Activated CD4-positive, CD25-positive, alpha-beta regulatory T cell treated with anti-CD3 and anti-CD28 coated beads, Interleukin-2, amount 50 U/mL, for 72 hours (primary cell): ENCODE measurements around the gene BAG5.
"Not testable (repeated sequence)": the region's sequence is repeated elsewhere in the genome, so short reads cannot be mapped to it uniquely, and the experiment has no call there.

Experiments
- DNase-seq: peaks from one replicate; pipeline ENCODE4 v3.0.0; 2021

The BAG5 gene

DNA sequence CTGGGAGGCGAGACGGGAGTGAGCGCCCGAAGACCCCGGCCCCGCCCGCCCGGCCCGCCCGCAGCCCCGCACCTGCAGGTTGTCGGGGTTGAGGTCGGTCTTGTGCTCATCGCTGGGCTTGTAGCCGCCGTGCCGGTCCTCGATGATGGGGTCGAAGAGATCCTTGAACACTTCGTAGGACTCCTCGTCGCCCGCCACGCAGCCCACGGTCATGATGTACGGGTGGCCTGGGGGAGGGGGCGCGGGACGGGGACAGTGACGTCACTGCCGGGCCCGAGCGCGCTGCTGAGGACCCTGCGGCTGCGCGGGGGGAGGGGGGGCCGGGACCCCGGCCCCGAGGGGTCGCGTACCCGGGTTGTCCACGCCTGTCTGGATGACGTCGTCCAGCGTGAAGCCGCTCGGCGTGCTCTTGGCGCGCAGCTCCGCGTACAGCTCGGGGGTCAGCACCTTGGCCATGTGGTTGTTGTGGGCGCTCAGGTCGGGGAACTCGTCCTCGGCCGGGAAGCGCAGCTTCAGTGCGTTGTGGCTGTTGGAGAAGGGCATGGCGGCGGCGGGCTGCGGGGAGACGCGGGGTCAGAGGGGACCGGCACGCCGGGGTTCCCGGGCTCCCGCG lies 40.4 kb downstream of the BAG5 start:
- DNase-seq: no peak

- DNase-seq: no peak
Observed at GRCh38 chr14:103521438-103521950, 41.0 kb downstream of the BAG5 start.

DNA sequence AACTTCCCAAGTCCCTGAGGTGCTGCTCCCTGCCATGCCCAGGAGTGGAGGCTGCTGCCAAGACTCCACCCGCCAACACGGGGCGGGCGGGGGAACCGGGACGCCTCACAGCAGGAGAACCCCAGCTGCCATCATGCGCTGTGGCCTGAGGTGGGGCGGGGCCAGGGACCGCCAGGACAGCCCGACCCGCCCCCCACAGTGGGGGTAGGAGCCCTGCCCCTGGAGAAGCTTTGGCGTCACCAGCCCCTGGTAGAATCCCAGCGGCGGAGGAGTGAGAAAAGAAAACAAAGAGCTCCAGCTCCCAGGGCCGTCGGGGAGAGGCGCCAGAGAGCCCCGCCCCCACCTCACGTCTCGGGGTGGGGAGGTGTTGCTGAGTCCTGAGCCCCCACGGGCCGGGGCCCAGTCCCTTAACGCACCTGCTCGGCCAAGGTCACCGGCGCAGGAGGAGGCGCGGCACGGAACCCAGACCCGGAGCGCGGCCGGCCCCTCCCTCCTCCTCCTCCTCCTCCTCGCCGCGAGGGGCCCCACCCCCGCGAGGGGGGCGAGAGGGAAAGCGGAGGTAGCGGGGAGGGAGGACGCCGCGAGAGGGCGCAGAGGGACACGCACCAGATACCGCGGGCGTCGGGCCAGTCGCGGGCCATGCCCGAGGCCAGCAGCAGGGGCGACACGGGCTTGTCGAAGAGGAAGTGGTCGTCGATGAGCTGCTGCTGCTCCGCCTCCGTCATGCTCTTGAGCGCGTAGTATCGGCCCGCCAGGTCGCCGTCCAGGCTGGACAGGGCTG lies 41.6 kb downstream of the BAG5 start:
- peak; percentile 61 for DNase-seq

GRCh38 chr14:103520269-103520656 lies 42.2 kb downstream of the BAG5 start:
- DNase-seq: no peak

DNA sequence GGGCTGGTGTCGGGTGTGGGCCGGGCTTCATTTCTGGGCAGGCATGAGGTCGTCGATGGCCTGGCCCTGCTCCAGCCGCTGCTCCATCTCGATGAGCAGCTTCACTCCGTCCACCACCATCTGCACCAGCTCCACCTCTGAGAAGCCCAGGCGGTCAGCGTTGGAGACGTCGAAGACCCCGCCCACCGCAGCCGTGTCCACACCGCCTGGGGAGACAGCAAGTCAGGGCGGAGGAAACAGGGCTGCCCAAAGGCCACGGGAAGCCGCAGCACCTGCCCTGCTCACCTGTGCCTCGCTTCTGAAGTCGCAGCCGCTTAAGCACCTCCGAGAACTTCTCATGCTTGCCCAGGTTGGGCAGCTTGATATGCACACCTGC lies 42.6 kb downstream of the BAG5 start:
- no peak for DNase-seq

DNA sequence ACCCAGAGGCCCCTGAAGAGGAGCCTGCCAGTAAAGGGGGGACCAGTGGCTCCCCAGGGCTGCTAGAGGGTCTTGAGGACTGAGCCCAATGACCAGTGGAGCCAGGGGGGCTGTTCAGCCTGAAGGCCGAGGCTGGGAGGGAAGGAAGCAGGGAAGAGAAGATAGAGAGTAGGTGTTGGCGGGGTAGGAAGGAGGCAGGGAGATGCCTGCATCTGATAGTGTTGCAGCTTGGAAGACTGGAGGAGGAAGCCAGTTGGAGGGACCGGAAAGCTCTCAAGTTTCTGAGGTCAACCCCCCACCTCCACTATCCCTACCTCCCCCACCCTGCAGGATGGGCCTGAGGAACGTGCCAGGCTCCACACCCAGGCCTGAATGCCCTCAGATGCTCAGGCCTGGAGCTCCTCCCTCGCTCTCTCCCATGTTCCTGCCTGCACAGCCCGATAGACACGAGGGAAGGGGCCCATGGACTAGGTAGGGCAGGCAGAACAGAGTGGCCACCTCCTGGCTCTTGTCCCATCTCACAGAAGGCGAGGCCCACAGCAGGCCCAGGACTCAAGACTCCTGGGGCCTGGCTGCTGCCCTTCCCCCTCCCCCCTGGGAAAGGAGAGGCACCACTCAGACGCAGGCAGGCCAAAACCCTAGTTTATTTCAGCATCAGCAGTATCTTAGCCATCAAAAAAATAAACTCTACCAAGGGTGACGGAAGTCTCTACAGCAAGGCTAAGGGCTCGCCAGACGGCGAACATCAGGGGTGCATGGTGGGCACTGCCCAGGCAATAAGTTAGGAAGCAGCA lies 43.2 kb downstream of the BAG5 start:
- DNase-seq: no peak

GRCh38 chr14:103518422-103519042 lies 43.9 kb downstream of the BAG5 start:
- peak; percentile 63 for DNase-seq

DNA sequence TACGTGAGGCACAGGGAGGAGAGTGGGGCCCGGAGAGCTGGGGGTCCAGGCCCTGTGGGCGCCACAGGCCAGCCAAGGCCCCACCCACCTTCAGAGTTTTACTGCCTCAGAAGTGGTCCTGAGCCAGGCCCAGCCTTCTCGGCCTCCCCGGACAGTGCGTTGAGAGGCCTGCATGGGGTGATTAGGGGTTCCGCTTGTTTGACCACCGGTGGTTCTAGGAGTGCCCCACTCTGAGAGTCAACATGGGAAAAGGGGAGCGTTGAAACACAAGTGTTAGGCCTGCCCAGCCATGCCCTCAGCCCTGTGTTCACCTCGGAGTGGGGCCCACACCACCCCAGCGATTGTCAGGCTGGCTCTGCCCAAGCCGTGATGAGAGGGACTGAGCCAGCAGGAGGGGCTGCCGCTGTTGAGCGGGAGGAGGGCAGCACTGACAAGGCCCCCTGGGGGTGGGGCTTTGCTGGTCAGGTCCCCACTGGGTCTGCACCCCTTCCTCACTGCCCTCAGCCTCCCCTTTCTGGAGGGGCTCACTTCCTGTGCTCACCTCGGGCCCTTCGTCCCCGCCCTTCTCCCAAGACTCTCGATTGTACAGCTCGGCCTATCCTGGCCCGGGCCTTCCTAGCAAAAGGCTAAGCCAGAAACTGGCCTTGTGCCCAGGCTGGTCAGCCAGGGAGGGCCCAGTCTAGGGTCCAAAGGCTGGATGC lies 44.6 kb downstream of the BAG5 start:
- DNase-seq: no peak

DNA sequence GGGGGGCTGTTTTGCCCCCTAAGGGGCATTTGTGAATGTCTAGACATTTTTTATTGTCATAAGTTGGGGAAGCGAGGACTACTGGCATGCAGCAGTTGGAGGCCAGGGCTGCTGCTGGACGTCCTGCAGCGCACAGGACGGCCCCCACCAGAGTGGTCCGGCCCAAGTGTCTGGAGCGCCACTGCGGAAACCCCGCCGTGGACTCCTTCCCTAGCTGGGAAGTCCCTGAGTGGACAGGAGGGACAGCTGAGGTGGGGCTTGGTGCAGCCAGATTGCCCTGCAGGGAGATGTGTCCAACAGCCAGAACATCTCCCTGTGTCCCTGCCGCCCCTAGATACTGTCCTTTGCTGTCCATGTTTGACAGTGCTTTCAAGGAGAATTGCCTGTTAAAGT lies 45.3 kb downstream of the BAG5 start:
- no peak for DNase-seq

DNA sequence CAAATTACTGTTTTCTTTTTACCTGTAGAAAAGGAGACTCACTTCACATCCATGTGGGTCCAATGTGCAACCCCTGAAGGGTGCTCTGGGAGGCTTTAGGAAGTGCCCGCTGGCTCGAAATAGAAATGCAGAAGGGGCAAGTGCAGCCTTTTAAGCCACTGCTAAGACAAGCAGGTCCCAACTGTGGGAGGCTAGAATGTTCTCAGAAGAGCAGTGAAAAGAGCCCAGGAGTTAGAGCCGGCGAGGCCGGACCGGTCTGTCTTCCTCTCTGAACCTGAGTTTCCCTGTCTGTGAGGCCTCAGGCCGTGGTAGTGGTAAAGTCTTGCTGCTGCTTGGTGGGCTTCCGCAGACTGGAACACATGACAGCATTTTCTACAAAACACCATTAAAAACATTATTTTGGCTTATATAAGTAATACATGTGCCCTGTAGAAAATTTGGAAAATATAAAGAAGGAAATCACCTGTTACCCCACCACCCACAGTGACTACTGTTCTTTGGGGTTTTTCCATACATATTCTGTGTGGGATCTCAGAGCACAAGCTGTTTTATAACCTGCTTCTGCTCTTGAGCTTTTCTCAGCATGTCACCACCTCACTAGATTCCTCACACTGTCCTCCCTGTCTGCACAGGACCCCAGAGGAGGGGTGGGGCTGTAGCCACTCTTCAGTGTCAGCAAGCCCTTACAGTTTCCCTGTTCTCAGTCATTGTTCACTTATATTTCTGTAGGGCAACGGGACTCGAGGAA lies 45.9 kb downstream of the BAG5 start:
- DNase-seq: peak; percentile 18

GRCh38 chr14:103514596-103515421 lies 47.6 kb downstream of the BAG5 start:
- DNase-seq: peak; percentile 27

DNA sequence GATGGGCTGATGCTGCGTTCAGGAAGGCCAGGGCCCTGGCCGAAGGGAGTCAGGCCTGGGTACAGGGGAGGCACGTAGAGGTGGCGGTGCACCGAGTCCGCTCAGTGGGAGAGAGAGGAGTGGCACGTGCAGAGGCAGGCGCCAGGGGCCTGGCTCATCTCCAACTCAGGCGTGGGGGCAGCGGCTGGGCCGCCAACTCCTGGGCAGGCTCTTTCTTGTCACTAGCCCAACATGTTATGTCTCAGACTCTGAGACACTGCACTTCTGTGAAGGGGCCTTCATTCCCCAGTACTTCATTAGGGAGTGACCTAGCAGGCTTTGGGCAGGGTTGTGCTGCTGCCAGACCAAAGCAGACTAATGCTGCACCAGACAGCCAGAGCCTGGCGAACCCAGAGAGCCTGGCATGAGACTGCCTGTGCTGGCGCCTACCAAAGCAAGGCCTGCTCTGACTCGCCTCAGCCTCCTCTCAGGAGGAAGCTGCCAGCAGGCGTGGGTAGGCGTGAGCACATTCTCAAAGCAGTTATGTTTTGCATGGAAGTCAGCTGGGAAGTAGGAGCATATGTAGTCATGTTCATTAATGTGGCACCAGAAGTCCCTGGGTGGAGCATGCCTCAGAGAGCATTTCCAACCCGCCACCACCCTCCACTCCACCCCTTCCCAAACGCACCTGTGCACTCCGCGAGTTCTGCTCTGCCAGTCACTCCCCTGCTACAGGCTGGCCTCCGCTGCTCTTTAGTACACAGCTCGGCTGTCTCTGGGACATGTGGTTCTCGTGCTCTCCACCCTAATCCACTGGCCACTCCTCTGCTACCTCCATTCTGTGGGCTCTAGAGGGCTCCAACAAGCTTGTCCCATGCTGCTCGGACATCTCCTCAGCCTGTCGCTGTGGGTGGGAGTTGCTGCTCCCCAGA lies 49.5 kb downstream of the BAG5 start:
- no peak for DNase-seq

DNA sequence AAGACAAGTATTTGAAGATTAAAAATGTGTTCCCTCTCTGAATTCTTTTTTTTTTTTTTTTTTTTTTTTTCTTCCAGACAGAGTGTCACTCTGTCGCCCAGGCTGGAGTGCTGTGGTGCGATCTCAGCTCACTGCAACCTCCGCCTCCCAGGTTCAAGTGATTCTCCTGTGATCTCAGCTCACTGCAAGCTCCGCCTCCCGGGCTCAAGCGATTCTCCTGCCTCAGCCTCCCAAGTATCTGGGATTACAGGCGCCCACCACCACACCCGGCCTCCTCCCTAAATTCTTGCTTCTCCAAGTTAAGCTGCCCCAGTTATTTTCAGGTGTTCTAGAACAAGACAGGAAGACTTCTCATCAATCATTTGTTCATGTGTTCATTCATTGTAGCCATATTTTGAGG lies 50.3 kb downstream of the BAG5 start:
- not testable (repeated sequence) for DNase-seq

DNA sequence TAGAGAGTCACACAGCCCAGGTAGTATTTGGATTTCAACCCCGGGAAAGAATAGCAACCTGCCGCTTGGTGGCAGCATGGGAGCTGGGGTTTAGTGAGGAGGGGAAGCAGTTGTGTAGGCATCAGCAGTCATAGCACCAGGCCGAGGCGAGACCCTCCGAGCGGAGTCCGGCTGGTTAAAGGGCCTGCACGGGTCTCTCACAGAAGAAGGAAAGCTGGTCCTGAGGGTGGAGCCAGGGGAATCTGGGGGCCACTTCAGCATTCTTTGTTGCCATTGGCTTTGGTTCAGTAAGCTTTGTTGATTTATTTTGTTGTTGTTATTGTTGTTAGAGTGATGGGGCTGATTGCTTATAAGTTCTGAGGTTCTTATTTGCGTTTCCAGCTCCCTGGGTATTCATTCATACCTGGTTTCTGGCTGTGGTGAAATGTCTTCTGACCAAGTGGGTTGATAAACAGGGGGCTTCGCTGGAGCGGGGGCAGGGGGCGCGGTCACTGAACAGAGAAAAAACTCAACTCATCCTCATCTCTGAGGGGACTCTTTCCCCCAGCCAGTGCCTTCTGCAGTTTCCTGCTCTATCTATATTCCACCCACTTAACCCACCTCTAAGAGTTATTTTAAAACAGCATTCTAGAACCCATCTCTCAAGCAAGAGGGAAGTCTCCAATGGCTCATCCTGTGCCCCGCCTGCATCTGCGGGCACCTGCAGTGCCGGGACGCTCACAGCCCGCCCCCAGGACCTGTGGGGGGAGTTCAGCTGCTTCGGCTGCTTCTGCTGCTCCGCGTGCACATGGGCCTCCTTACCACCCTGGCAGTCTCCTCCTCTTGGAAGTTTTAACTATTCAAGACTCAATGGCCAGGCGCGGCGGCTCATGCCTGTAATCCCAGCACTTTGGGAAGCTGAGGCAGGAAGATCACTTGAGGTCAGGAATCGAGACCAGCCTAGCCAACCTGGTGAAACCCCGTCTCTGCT lies 51.4 kb downstream of the BAG5 start:
- no peak for DNase-seq

DNA sequence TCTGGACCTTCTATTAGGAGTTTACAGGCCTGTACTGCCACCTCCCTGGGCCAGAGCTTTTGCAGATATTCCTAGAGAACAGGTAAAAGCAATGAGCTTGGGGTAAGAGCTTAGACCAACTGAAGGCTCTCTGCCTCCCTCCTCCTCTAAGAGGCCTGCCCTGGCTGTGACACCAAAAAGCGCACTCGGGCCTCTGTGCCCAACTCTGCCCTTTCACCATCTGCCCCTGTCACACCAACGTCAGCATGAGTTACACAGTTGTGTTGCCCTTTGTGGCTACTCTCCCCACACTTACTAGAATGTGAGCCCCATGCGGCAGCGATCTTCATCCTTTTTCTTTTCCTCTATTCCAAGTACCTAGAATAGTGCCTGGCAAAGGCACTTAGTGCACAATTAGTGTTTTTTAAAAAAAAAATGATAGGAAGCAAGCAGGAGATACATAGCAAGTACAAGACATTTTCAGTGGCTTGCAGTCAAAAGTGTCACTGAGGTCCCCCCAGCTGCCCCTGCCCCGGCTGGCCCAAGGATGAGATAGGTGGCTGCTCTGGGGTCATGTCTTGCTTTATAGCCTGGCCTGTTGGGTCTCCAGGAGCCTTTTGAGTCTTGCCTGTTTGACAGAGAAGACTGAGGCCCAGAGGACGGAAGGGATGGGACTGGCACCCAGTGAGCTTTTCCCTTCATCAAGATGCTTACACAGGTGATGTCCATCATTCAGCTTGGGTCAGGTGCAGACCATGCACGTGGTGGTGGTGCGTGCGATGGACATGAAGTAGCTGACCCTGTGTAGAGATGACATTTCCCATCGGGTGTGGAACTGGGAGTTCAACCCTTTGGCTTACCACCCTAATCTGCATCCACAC lies 52.4 kb downstream of the BAG5 start:
- DNase-seq: no peak

DNA sequence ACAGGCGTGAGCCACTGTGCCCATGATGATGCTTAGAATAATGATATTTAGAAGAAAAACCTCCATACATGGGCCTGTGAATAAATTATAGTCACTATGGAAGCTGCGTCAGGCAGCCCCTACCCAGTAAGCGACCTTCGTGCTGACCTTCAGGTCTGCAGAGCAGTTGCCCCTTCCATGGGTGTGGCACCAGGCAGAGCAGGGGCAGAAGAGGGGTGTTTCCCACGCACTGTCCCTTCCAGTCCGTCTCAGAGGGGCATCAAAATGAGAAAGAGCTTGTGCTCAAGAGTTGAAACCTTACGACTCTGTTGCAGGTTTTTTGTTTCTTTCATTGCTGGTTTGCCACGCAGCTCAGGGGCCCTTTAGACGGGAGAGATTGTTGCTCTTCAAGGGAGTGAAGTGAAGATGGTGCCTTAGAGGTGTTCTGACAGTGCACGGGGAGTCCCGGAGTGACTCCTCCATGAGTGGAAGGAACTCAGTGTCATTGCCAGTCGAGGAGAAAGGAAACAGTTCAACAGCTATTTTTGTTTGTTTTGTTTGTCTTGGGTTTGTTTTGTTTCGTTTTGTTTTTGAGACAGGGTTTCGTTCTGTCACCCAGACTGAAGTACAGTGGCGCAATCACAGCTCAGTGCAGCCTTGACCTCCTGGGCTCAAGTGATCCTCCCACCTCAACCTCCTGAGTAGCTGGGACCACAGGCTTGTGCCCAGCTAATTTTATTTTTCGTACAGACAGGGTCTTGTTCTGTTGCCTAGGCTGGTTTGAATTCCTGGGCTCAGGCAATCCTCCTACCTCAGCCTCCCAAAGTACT lies 53.7 kb downstream of the BAG5 start:
- DNase-seq: no peak

DNA sequence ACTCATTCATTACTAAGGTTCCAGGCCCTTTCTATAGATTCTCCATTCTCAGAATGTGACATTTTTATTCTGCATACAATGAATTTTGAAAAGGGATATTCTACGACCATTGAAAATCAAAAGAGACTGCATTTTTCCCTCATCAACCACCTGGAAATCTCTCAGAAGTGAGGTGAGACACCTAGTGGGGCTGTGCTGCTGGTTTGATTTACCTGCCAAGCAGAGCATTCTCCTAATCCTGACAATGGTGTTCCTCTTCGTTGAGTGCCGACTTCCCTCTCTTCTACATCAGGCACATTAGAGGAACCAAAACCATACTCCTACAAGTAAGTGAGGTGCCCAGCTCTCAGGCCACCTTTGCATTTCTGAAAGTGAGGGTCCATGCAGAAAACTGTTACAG lies 54.7 kb downstream of the BAG5 start:
- no peak for DNase-seq
